Cardiac muscle cell (in vitro differentiated cells and primary cell): ENCODE data around the gene MED20. TPM values are rescaled to one million over a fixed set of nuclear protein-coding genes. Genes with fewer than 3 reads are reported as not detected.

Source experiments
- DNase-seq, 2 donors: peaks; one replicate each; pipeline versions ENCODE4 v3.0.0 to v3.0.0-alpha.2; 2010 to 2017; ENCODE audit warnings: low read depth in 1 of 2, low spot score in 1 of 2
- H3K27ac ChIP-seq: fragments of 200-600 bp; sonication (generic); 2 replicates; pipeline ENCODE4 v1.5.1; 2016
- H3K27me3 ChIP-seq: fragments of 200-600 bp; sonication (generic); 2 replicates; pipeline ENCODE4 v1.6.0; 2016; ENCODE audit warnings: control low read depth
- H3K36me3 ChIP-seq: fragments of 200-600 bp; sonication (generic); 2 replicates; pipeline ENCODE4 v1.5.1; 2016; ENCODE audit warnings: control low read depth
- H3K4me1 ChIP-seq: fragments of 200-600 bp; sonication (generic); 2 replicates; pipeline ENCODE4 v1.8.1; 2017; ENCODE audit warnings: low read depth, mild to moderate bottlenecking, mixed run types
- H3K4me3 ChIP-seq: fragments of 200-600 bp; sonication (generic); 2 replicates; pipeline ENCODE4 v1.5.1; 2016; ENCODE audit warnings: mild to moderate bottlenecking
- H3K9me3 ChIP-seq: fragments of 200-600 bp; sonication (generic); 2 replicates; pipeline ENCODE4 v1.5.1; 2017; ENCODE audit warnings: low read depth, mild to moderate bottlenecking, control low read depth
- polyA plus RNA-seq: library from polyadenylated mRNA; unstranded; fragments of >200 nt; fragmentation: Nextera tagmentation; extraction: Ambion mirVana; gene quantifications from 2 replicates; pipeline ENCODE4 v1.2.1, GENCODE V29; 2016
- total RNA-seq: library from RNA; depleted of rRNA; stranded (reverse); fragments of >200 nt; gene quantifications from 2 replicates; pipeline ENCODE4 v1.2.3, GENCODE V29; 2016
- TF ChIP-seq, protein P1 (sequence below): IDR thresholded peaks from 2 replicates; pipeline ENCODE4 v1.5.1; 2012; ENCODE audit warnings: low read depth, mild to moderate bottlenecking, low read length

MED20 gene
- total and polyA plus RNA-seq, 2 experiments from 2014 or later = 18.5 to 28.1 TPM

DNA sequence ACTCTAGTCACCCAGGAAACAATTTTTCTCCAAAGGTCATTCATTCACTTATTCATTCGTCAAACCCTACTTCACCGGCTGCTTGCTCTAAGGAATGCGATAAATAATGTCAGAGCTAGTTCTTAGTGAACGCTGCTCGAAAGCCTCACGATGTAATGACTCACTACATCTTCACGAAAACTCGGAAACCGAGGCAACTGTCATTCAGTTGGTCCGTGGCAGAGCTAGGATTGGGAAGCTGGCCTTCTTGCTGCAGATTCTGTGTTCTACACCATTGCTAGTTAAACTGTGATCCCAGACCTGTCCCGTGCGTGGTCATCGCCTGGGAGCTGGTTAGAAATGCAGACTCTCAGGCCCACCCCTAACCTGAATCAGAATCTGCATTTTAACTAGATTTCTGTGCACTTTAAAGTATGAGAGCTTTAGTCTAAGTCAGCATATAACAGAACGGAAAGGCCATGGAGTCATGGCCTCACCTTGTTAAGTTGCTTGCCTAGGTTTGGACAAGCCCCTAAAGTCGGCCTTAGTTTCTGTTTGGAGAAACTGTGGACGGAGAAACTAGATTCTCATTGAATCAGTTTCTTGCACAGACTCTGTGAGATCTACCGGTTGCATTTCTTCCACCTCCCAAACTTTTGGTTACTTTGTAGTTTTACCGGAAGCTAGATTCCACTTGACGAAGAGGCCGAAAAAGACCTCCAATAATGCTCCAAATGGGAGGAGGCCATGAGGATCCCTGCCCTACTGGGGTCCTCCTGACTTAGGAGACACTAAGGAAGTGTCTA lies 21.3 kb upstream of the MED20 start:
- Histone ChIP-seq H3K27ac (peak overlapping the region; percentile 5), H3K4me1 (peaks cover 6% of the 10 kb centered on the region), H3K4me3 (peak overlapping the region; percentile 71), H3K9me3 (no peaks in the 10 kb centered on the region), H3K36me3 (no peaks in the 10 kb centered on the region), H3K27me3 (peaks cover 3% of the 10 kb centered on the region)
- TF ChIP-seq, protein P1, sequence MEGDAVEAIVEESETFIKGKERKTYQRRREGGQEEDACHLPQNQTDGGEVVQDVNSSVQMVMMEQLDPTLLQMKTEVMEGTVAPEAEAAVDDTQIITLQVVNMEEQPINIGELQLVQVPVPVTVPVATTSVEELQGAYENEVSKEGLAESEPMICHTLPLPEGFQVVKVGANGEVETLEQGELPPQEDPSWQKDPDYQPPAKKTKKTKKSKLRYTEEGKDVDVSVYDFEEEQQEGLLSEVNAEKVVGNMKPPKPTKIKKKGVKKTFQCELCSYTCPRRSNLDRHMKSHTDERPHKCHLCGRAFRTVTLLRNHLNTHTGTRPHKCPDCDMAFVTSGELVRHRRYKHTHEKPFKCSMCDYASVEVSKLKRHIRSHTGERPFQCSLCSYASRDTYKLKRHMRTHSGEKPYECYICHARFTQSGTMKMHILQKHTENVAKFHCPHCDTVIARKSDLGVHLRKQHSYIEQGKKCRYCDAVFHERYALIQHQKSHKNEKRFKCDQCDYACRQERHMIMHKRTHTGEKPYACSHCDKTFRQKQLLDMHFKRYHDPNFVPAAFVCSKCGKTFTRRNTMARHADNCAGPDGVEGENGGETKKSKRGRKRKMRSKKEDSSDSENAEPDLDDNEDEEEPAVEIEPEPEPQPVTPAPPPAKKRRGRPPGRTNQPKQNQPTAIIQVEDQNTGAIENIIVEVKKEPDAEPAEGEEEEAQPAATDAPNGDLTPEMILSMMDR = no peak
- DNase-seq = no peak

DNA sequence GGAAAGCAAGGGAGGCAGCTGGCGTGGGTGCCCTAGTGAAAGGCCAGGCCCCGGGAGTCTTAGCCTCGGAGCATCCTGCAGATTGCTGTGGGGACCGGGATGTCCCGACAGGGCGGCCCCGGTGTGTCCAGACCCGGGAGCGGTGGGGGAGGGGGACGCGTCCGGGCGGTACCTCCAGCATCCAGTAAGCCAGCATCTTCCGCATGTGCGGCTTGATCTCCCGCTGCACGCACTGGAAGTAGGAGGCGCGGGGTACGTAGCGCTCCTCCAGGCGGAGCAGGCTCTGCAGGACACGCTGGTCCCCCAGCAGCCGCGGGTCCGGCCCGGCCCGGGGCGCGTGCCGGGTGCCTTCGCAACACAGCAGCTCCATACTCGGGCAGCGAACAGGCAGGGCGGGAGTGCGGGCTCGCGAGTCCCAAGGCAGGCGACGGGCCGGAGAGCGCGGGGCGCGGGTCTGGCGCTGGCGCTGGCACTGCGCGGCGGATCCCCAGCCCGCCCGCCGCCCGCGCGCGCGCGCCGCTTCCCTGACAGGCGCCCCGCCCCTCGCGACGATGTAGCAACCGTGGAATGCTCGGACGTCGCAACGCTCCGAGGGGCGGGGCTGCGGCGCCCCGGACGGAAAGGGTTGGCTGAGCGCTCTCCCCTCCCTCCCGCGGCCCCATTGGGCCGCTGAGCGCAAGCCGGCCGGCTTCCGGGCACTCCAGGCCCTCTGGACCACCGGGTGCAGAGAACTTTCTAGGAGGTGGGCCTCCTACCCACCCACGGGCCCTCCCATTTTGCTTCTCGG lies 20.5 kb upstream of the MED20 start, which contains the start of gene CCND3:
CCND3 (minus strand) TSS at position 529 of the 787 bp plus-strand sequence; CDS start at position 370, 159 bp downstream.
- H3K27ac ChIP-seq = peak within 1 kb of the TSS; percentile 5
- TF ChIP-seq, protein P1 = no peak

DNA sequence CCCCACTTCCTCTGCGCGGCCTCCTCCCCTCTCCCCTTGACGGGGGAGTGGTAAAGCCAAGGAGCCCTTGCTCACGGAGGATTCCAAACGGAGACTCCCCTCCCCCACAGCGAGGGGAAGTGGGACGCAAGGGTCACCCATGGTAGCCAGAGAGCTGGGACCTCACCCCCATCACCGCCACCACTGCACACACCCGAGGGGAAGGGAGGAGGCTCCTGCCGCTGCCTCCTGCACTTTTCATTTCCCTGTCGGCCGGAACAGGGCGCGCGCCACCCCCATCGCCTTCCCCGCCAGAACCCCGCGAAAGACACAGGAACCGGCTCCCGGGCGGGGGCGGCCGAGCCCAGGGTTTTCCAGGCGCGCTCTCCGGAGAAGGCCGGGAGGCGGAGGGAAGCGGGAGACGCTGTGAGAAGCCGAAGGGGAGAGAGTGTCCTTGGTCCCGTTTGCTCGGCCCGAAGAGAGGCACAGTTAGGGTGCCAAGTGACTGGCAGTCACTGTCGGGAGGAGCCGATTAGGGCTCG lies 19.9 kb upstream of the MED20 start:
- H3K4me1 ChIP-seq = peaks cover 6% of the 10 kb centered on the region
- DNase-seq = peak; percentile 45 to 56

More for the DNA sequence above, 20.5 kb upstream of the MED20 start, which contains the start of gene CCND3:
- Histone ChIP-seq H3K36me3 (no peaks in the 10 kb centered on the region), H3K4me3 (peak within 1 kb of the TSS; percentile 71), H3K9me3 (no peaks in the 10 kb centered on the region), H3K27me3 (peaks cover 3% of the 10 kb centered on the region), H3K4me1 (peaks cover 6% of the 10 kb centered on the region)
- peak; percentile 95 to 97 for DNase-seq

DNA sequence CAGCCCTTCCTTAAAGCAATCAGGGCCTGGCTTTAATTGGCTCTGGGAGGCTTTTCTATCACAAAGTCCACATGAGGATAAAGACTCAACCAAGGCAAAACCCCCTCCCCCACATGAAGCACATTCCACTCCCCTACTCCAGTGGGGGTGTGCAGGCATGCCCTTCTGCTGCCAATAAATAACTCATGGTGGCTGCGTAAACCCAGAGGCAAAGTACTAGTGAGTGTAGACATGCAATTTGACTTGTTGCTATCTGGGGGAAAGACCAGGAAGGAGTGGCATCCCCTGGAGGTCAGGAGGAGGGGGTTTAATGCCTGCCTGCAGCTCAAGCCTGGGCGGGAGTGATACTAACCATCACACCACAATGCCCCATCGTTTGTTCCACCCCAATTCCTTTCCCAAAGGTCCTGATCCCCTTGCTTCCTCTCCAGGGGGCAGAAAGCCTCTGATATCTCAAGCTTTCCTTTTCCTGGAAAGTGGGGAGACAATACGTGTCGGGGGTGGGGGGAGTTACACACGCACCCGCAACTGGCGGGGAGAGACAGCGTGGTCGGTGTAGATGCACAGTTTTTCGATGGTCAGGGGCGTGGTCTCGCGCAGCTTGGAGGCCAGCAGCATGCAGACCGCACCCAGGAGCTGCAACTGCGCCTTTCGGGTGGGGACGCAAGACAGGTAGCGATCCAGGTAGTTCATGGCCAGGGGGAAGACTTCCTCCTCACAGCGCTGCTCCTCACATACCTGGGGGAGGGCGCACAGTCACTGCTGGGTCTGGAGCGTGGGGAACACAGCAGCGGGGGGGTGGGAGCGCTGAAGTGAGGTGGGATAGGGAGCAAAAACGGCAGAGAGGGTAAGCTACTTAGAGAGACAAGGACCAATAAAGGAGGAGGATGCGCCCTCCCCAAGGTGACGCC lies 19.2 kb upstream of the MED20 start:
- Histone ChIP-seq H3K27ac (no peak overlapping the region), H3K9me3 (no peaks in the 10 kb centered on the region), H3K27me3 (peaks cover 3% of the 10 kb centered on the region), H3K4me3 (peak overlapping the region; percentile 71), H3K4me1 (peaks cover 6% of the 10 kb centered on the region), H3K36me3 (no peaks in the 10 kb centered on the region)
- TF ChIP-seq, protein P1 = no peak
- peak in 1 of 2 donors; percentile 84 for DNase-seq

More for the DNA sequence above, 19.9 kb upstream of the MED20 start:
- no peaks in the 10 kb centered on the region for H3K9me3 ChIP-seq
- TF ChIP-seq, protein P1 = no peak
- peak overlapping the region; percentile 71 for H3K4me3 ChIP-seq
- no peak overlapping the region for H3K27ac ChIP-seq
- peaks cover 3% of the 10 kb centered on the region for H3K27me3 ChIP-seq
- no peaks in the 10 kb centered on the region for H3K36me3 ChIP-seq
